Measurements from ENCODE around the gene RELA. TPM values are rescaled to one million over a fixed set of nuclear protein-coding genes. Genes with fewer than 3 reads are reported as not detected.

RELA gene
- total and polyA plus RNA-seq, 8 donors: 29.8 to 46.6 (median 35.4) TPM

- FAIRE-seq (peak; percentile 99), DNase-seq (peak; percentile 99 to 100 (median 100)), ATAC-seq (peak; percentile 78 to 90 (median 82))
- Histone ChIP-seq H3K9me3 (no peaks in the 10 kb centered on the region), H3K36me3 (peaks cover 6 to 22% (median 18%) of the 10 kb centered on the region in 3 donors), H3K27me3 (no peaks in the 10 kb centered on the region), H3K4me3 (peak within 1 kb of the TSS; percentile 88 to 96 (median 94)), H3K27ac (peak within 1 kb of the TSS; percentile 88 to 94 (median 92)), H3K4me1 (peaks cover 13 to 25% (median 24%) of the 10 kb centered on the region in 3 donors)
- 0% methylated on average over 48 to 55 of the region's 55 CpGs for WGBS, 2 donors
- TF ChIP-seq CTCF (IDR thresholded peaks at IDR 0.05): no peak
- intact Hi-C loops (cut with DNase I): no loop called here
Observed at GRCh38 chr11:65615229-65615949, 47.3 kb downstream of the RELA start, which contains the start of gene PCNX3. TSS of gene PCNX3 (plus strand) at chr11:65615776. CDS start at chr11:65616312, 536 bp downstream.

GRCh38 chr11:65613091-65613928 is 49.4 kb downstream of the RELA start:
- Histone ChIP-seq H3K4me1 (peaks cover 13 to 25% (median 24%) of the 10 kb centered on the region in 3 donors), H3K27ac (peak overlapping the region; percentile 88 to 94 (median 92)), H3K36me3 (peaks cover 2 to 6% (median 6%) of the 10 kb centered on the region in 3 donors), H3K27me3 (no peaks in the 10 kb centered on the region), H3K4me3 (peak overlapping the region; percentile 76 to 96 (median 90)), H3K9me3 (no peaks in the 10 kb centered on the region)
- ATAC-seq: peak in 3 of 4 donors; percentile 0
- no peak for FAIRE-seq
- peak; percentile 53 to 89 (median 70) for DNase-seq
- intact Hi-C loops (cut with DNase I): no loop called here
- 9 to 13% methylated on average over 39 to 43 of the region's 43 CpGs for WGBS, 2 donors
- TF ChIP-seq CTCF (IDR thresholded peaks at IDR 0.05): no peak

- H3K4me1 ChIP-seq: peaks cover 13 to 25% (median 24%) of the 10 kb centered on the region in 3 donors
- H3K27ac ChIP-seq: peak overlapping the region in 1 of 4 donors; percentile 94
- WGBS, 2 donors: 54 to 62% methylated on average over 7 of the region's 7 CpGs
- FAIRE-seq: no peak
- DNase-seq: no peak
- TF ChIP-seq CTCF (IDR thresholded peaks at IDR 0.05): no peak
- no peaks in the 10 kb centered on the region for H3K9me3 ChIP-seq
- H3K27me3 ChIP-seq: no peaks in the 10 kb centered on the region
- peak overlapping the region in 3 of 4 donors; percentile 85 to 96 (median 95) for H3K4me3 ChIP-seq
- peaks cover 0 to under 1% (median 0%) of the 10 kb centered on the region in 3 donors for H3K36me3 ChIP-seq
- no peak for ATAC-seq
- intact Hi-C loops (cut with DNase I): no loop called here
Observed at GRCh38 chr11:65612691-65613090, 50.0 kb downstream of the RELA start.

- Histone ChIP-seq H3K9me3 (no peaks in the 10 kb centered on the region), H3K4me3 (peak overlapping the region in 2 of 4 donors; percentile 95 to 96), H3K27me3 (no peaks in the 10 kb centered on the region), H3K4me1 (peaks cover 13 to 20% (median 19%) of the 10 kb centered on the region in 3 donors), H3K36me3 (peaks cover 0 to 6% (median 0%) of the 10 kb centered on the region in 3 donors), H3K27ac (peak overlapping the region in 2 of 4 donors; percentile 15 to 37)
- intact Hi-C loops (cut with DNase I): no loop called here
- ATAC-seq (no peak), FAIRE-seq (no peak), DNase-seq (peak in 1 of 6 donors; percentile 23)
- WGBS, 2 donors: 77 to 78% methylated on average over 11 to 12 of the region's 12 CpGs
- no peak for TF ChIP-seq CTCF (IDR thresholded peaks at IDR 0.05)
Observed at GRCh38 chr11:65611758-65612603, 50.7 kb downstream of the RELA start.

Measured in pancreas (tissue), 10 donors.